ENCODE data around the gene RPS6KA4. TPM values are rescaled to one million over a fixed set of nuclear protein-coding genes. Genes with fewer than 3 reads are reported as not detected.

The RPS6KA4 gene
- total and polyA plus RNA-seq, 8 donors, result 7.4 to 18.8 (median 10.5) TPM

- Histone ChIP-seq H3K27ac (no peak overlapping the region), H3K4me1 (no peaks in the 10 kb centered on the region), H3K4me3 (no peak overlapping the region), H3K36me3 (no peaks in the 10 kb centered on the region), H3K27me3 (no peaks in the 10 kb centered on the region), H3K9me3 (no peaks in the 10 kb centered on the region)
- intact Hi-C loops (cut with DNase I), result no loop called here
- DNase-seq, result no peak
- no peak for TF ChIP-seq CTCF (IDR thresholded peaks at IDR 0.05)
- WGBS, 2 donors, result 36 to 40% methylated on average over 10 of the region's 10 CpGs
- no peak for FAIRE-seq
- ATAC-seq, result peak in 3 of 4 donors; percentile 12 to 46 (median 31)
Measured at GRCh38 chr11:64406221-64406946, 47.4 kb downstream of the RPS6KA4 start.

GRCh38 chr11:64407221-64407620 lies 48.3 kb downstream of the RPS6KA4 start:
- intact Hi-C loops (cut with DNase I), result no loop called here
- no peak for FAIRE-seq
- 83 to 91% methylated on average over 11 of the region's 11 CpGs for WGBS, 2 donors
- Histone ChIP-seq H3K27me3 (no peaks in the 10 kb centered on the region), H3K9me3 (no peaks in the 10 kb centered on the region), H3K4me1 (no peaks in the 10 kb centered on the region), H3K36me3 (no peaks in the 10 kb centered on the region), H3K4me3 (no peak overlapping the region), H3K27ac (no peak overlapping the region)
- ATAC-seq, result no peak
- no peak for TF ChIP-seq CTCF (IDR thresholded peaks at IDR 0.05)
- DNase-seq, result no peak

GRCh38 chr11:64407630-64408029 lies 48.7 kb downstream of the RPS6KA4 start:
- no peaks in the 10 kb centered on the region for H3K36me3 ChIP-seq
- intact Hi-C loops (cut with DNase I), result no loop called here
- no peak overlapping the region for H3K4me3 ChIP-seq
- H3K4me1 ChIP-seq, result no peaks in the 10 kb centered on the region
- TF ChIP-seq CTCF (IDR thresholded peaks at IDR 0.05), result no peak
- no peaks in the 10 kb centered on the region for H3K9me3 ChIP-seq
- FAIRE-seq, result no peak
- H3K27me3 ChIP-seq, result no peaks in the 10 kb centered on the region
- WGBS, 2 donors, result 93 to 100% methylated on average over 2 of the region's 2 CpGs
- ATAC-seq, result no peak
- no peak for DNase-seq
- no peak overlapping the region for H3K27ac ChIP-seq

GRCh38 chr11:64409278-64409677 lies 50.3 kb downstream of the RPS6KA4 start:
- H3K36me3 ChIP-seq, result no peaks in the 10 kb centered on the region
- intact Hi-C loops (cut with DNase I), result no loop called here
- H3K27ac ChIP-seq, result no peak overlapping the region
- no peaks in the 10 kb centered on the region for H3K9me3 ChIP-seq
- H3K4me1 ChIP-seq, result no peaks in the 10 kb centered on the region
- FAIRE-seq (no peak), ATAC-seq (no peak), DNase-seq (no peak)
- TF ChIP-seq CTCF (IDR thresholded peaks at IDR 0.05), result no peak
- WGBS, 2 donors, result 66 to 76% methylated on average over 20 of the region's 20 CpGs
- H3K27me3 ChIP-seq, result no peaks in the 10 kb centered on the region
- H3K4me3 ChIP-seq, result no peak overlapping the region

GRCh38 chr11:64409707-64410403 lies 50.9 kb downstream of the RPS6KA4 start:
- 59 to 71% methylated on average over 16 of the region's 16 CpGs for WGBS, 2 donors
- Histone ChIP-seq H3K9me3 (no peaks in the 10 kb centered on the region), H3K4me3 (no peak overlapping the region), H3K36me3 (no peaks in the 10 kb centered on the region), H3K27me3 (no peaks in the 10 kb centered on the region), H3K27ac (no peak overlapping the region), H3K4me1 (no peaks in the 10 kb centered on the region)
- intact Hi-C loops (cut with DNase I), result no loop called here
- DNase-seq (no peak), FAIRE-seq (no peak), ATAC-seq (peak in 2 of 4 donors; percentile 41 to 50)
- no peak for TF ChIP-seq CTCF (IDR thresholded peaks at IDR 0.05)

Measured in pancreas (tissue), 10 donors.